ENCODE results near the gene PARD3. TPM values are rescaled to one million over a fixed set of nuclear protein-coding genes. Genes with fewer than 3 reads are reported as not detected.

The PARD3 gene
- total and polyA plus RNA-seq, 10 of the 15 experiments (the other 5 are each of a cell fraction or from before 2014, with no cell fraction given) = 2.6 to 43.1 (median 13.9) TPM

DNA sequence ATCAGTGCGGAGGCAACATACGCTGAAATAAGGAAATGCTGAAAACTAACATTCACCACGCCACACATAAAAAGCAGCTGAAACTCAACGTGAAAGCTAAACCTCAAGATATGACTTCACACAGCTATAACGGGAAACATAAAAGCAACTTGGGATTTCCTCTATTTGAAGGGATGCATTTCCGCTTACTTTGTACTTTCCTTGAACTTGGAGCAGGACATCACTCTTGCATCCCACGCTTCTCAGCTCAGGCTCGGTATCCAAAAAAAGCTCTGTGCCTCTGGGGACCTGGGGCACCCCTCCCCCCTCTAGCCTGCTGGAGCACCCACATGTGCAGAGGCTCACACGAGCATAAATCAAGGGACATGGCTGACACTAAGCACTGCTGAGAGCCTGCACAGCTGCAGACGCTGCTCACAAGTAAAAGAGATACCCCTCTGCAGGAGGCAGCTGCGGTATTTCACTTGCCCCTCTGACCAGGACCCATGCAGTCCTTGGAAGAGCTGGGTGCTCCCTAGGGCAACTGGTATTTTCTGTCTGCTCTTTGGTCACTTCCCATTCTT, 34.2 kb downstream of the PARD3 start (continued):
- TF ChIP-seq, protein P1, sequence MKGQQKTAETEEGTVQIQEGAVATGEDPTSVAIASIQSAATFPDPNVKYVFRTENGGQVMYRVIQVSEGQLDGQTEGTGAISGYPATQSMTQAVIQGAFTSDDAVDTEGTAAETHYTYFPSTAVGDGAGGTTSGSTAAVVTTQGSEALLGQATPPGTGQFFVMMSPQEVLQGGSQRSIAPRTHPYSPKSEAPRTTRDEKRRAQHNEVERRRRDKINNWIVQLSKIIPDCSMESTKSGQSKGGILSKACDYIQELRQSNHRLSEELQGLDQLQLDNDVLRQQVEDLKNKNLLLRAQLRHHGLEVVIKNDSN (IDR thresholded peaks at IDR 0.05; ENCODE audit: borderline replicate concordance, extremely low read length, insufficient read depth, low read depth, low read length) = no peak

DNA sequence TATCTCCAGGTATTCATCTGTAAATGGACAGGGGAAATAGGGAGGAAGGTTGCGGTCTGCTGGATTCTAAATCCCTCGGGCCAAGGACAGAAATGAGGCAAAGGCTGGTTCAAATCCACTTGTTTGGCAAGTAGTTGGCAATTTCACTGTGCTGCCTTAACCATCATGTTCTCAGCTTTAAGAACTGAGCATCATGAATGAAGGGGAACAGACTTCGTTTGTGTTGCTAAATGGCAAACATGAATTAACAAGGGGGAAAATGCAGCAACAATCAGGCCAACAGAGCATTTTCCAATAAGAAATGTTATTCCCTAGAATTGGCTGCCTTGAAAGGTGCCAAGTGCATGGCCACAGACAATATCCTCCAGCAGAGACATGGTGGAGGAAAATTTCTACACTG, 36.9 kb downstream of the PARD3 start:
- ATAC-seq = no peak

More for the DNA sequence above, 36.9 kb downstream of the PARD3 start:
- ChIA-PET POLR2A (interaction anchor here (0.7 to 2.1 kb wide), 5 partner anchors 11 to 30 kb away, joined by 3 to 8 read pairs (median 3); no protein-coding TSS in a partner anchor), SMC1A (ENCODE audit: uncharacterized antibody, unreplicated experiment) (interaction anchor here (1.2 to 5.6 kb wide), 12 partner anchors 9 to 97 kb away, joined by 3 to 67 read pairs (median 18); partner anchors contain the start of gene PARD3), CTCF (interaction anchor here (0.8 to 8.1 kb wide), 6 partner anchors 9 to 53 kb away, joined by 3 to 83 read pairs (median 6); no protein-coding TSS in a partner anchor), RAD21 (ENCODE audit: unreplicated experiment) (interaction anchor here (0.5 to 5.3 kb wide), 10 partner anchors 9 to 91 kb away, joined by 3 to 50 read pairs (median 4); no protein-coding TSS in a partner anchor)
- in situ Hi-C loops (cut with MboI) (no loop called here), intact Hi-C loops (cut with micrococcal nuclease; ENCODE audit: unreplicated experiment) (no loop called here)
- Histone ChIP-seq H3K4me1 (ENCODE audit: control insufficient read depth, insufficient read depth, low read length) (peaks cover 13% of the 10 kb centered on the region), H4K20me1 (ENCODE audit: control insufficient read depth, insufficient read depth) (no peaks in the 10 kb centered on the region), H3K79me2 (ENCODE audit: control insufficient read depth, insufficient read depth, low read length) (no peaks in the 10 kb centered on the region), H3K36me3 (ENCODE audit: control insufficient read depth in 2 of 2, insufficient read depth in 2 of 2, low read length in 1 of 2) (no peaks in the 10 kb centered on the region), H3K27ac (ENCODE audit: control insufficient read depth, insufficient read depth) (no peak overlapping the region), H3K9me3 (replicated peaks; ENCODE audit: control insufficient read depth, insufficient read depth, low read length) (no peaks in the 10 kb centered on the region), H3K4me3 (no peak overlapping the region), H3K4me2 (ENCODE audit: control insufficient read depth, insufficient read depth) (no peak overlapping the region), H3K9ac (ENCODE audit: control insufficient read depth, insufficient read depth, low read length) (no peak overlapping the region), H2AFZ (ENCODE audit: control insufficient read depth, low read depth, low read length) (no peak overlapping the region), H3K27me3 (replicated peaks in 1 of 2; ENCODE audit: control insufficient read depth in 2 of 2, insufficient read depth in 2 of 2, low read length in 1 of 2) (no peaks in the 10 kb centered on the region)
- 76% methylated on average over 3 of the region's 3 CpGs for WGBS (ENCODE audit: insufficient coverage, insufficient replicate concordance, low lambda C conversion rate, missing lambda C conversion rate)
- no peak for DNase-seq (ENCODE audit: low read depth, low spot score)
- BruUV-seq (replicated peaks) = no TSS peak
- no peak for FAIRE-seq
- no peak for TF ChIP-seq MTA3 (IDR thresholded peaks at IDR 0.05; ENCODE audit: borderline replicate concordance, low read length)
- TF ChIP-seq BCL11A (IDR thresholded peaks at IDR 0.05; ENCODE audit: low read depth, low read length) = no peak
- no peak for TF ChIP-seq ZZZ3 (IDR thresholded peaks at IDR 0.05; ENCODE audit: control insufficient read depth, insufficient read length, low read depth)
- no peak for TF ChIP-seq LARP7 (IDR thresholded peaks at IDR 0.05)
- TF ChIP-seq, protein P2, sequence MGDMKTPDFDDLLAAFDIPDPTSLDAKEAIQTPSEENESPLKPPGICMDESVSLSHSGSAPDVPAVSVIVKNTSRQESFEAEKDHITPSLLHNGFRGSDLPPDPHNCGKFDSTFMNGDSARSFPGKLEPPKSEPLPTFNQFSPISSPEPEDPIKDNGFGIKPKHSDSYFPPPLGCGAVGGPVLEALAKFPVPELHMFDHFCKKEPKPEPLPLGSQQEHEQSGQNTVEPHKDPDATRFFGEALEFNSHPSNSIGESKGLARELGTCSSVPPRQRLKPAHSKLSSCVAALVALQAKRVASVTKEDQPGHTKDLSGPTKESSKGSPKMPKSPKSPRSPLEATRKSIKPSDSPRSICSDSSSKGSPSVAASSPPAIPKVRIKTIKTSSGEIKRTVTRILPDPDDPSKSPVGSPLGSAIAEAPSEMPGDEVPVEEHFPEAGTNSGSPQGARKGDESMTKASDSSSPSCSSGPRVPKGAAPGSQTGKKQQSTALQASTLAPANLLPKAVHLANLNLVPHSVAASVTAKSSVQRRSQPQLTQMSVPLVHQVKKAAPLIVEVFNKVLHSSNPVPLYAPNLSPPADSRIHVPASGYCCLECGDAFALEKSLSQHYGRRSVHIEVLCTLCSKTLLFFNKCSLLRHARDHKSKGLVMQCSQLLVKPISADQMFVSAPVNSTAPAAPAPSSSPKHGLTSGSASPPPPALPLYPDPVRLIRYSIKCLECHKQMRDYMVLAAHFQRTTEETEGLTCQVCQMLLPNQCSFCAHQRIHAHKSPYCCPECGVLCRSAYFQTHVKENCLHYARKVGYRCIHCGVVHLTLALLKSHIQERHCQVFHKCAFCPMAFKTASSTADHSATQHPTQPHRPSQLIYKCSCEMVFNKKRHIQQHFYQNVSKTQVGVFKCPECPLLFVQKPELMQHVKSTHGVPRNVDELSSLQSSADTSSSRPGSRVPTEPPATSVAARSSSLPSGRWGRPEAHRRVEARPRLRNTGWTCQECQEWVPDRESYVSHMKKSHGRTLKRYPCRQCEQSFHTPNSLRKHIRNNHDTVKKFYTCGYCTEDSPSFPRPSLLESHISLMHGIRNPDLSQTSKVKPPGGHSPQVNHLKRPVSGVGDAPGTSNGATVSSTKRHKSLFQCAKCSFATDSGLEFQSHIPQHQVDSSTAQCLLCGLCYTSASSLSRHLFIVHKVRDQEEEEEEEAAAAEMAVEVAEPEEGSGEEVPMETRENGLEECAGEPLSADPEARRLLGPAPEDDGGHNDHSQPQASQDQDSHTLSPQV (IDR thresholded peaks at IDR 0.05) = no peak
- no peak for TF ChIP-seq SP1 (IDR thresholded peaks at IDR 0.05; ENCODE audit: low read depth, low read length)
- TF ChIP-seq POLR2AphosphoS2 (IDR thresholded peaks at IDR 0.05; ENCODE audit: low read depth, low read length) = no peak
- TF ChIP-seq, protein P3, sequence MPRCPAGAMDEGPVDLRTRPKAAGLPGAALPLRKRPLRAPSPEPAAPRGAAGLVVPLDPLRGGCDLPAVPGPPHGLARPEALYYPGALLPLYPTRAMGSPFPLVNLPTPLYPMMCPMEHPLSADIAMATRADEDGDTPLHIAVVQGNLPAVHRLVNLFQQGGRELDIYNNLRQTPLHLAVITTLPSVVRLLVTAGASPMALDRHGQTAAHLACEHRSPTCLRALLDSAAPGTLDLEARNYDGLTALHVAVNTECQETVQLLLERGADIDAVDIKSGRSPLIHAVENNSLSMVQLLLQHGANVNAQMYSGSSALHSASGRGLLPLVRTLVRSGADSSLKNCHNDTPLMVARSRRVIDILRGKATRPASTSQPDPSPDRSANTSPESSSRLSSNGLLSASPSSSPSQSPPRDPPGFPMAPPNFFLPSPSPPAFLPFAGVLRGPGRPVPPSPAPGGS (IDR thresholded peaks at IDR 0.05; ENCODE audit: borderline replicate concordance, insufficient read depth, low read depth, low read length, poor library complexity, severe bottlenecking) = no peak
- TF ChIP-seq JUND (IDR thresholded peaks at IDR 0.05; ENCODE audit: low read depth, low read length) = no peak
- TF ChIP-seq KAT2A (conservative IDR thresholded peaks at IDR 0.05; ENCODE audit: control insufficient read depth, low read depth, low read length) = no peak
- no peak for TF ChIP-seq ZNF622 (IDR thresholded peaks at IDR 0.05)
- no peak for TF ChIP-seq TARDBP (IDR thresholded peaks at IDR 0.05; ENCODE audit: borderline replicate concordance)

All from GM12878 (cell line).